Measurements from ENCODE around the gene DDX54. TPM values are rescaled to one million over a fixed set of nuclear protein-coding genes. Genes with fewer than 3 reads are reported as not detected.

The DDX54 gene
- total RNA-seq, 1 donor = 31.2 TPM

GRCh38 chr12:113116875-113117274, 68.4 kb downstream of the DDX54 start:
- no peak for DNase-seq (ENCODE audit: low read depth)
- no peak overlapping the region for H3K4me3 ChIP-seq (ENCODE audit: low read depth, low read length)
- TF ChIP-seq, protein P1, sequence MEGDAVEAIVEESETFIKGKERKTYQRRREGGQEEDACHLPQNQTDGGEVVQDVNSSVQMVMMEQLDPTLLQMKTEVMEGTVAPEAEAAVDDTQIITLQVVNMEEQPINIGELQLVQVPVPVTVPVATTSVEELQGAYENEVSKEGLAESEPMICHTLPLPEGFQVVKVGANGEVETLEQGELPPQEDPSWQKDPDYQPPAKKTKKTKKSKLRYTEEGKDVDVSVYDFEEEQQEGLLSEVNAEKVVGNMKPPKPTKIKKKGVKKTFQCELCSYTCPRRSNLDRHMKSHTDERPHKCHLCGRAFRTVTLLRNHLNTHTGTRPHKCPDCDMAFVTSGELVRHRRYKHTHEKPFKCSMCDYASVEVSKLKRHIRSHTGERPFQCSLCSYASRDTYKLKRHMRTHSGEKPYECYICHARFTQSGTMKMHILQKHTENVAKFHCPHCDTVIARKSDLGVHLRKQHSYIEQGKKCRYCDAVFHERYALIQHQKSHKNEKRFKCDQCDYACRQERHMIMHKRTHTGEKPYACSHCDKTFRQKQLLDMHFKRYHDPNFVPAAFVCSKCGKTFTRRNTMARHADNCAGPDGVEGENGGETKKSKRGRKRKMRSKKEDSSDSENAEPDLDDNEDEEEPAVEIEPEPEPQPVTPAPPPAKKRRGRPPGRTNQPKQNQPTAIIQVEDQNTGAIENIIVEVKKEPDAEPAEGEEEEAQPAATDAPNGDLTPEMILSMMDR (IDR thresholded peaks at IDR 0.05; ENCODE audit: insufficient read depth, low read length) = no peak

DNA sequence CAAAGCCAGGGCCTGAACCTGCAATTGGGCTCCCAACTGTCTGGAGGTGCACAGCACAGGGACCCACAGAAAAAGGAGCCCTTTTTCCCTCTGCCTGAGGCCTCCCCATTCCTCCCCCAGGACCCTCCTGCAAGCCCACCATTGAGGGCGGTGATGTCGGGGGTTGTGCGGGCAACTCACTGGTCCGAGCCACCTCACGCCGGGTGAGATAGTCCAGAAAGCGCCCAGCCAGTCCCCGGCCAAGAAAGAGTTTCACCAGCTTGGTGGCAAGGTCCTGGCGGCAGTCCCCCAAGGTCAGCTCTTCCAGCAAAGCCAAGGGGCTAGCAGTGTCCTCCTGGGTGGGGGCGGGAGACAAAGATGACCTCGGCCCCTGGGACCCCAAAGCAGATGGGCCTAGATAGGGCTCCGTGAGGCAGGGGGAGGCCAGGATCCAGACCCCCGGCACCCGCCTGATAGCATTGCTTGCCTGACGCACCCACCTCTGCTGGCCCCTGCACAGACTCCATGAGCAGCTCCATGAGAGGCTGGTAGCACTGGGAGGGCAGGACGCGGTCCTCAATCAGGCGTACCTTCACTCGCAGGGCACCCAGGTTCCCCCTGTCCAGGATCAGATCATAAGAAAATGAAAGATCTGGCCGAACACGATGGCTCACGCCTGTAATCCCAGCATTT, 69.7 kb downstream of the DDX54 start:
- no peak for DNase-seq (ENCODE audit: low read depth)
- no peak overlapping the region for H3K4me3 ChIP-seq (ENCODE audit: low read depth, low read length)
- TF ChIP-seq, protein P1 (IDR thresholded peaks at IDR 0.05; ENCODE audit: insufficient read depth, low read length) = no peak

- DNase-seq (ENCODE audit: low read depth) = no peak
- no peak overlapping the region for H3K4me3 ChIP-seq (ENCODE audit: low read depth, low read length)
- TF ChIP-seq, protein P1 (IDR thresholded peaks at IDR 0.05; ENCODE audit: insufficient read depth, low read length) = no peak
Measured at GRCh38 chr12:113114447-113115178, 70.7 kb downstream of the DDX54 start.

DNA sequence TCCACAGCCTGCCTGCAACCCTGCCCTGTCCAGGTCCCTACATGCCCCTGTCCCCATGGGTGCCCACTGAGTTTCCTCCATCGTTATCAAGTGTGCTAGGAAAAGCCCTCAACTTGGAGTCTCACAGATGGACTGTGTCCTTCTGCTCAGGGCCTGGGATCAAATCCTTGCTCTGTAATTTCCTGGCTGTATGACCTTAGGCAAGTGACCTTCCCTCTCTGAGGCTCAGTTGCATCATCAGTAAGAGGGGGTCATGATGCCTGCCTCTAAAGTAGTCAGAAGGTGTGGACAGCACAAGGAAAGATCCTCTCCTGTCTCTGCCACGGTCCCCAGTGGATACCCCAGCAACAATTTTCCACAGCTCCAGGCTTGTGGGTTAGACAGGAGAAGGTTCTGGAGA, 71.9 kb downstream of the DDX54 start:
- H3K4me3 ChIP-seq (ENCODE audit: low read depth, low read length) = no peak overlapping the region
- no peak for DNase-seq (ENCODE audit: low read depth)
- TF ChIP-seq, protein P1 (IDR thresholded peaks at IDR 0.05; ENCODE audit: insufficient read depth, low read length) = no peak

DNA sequence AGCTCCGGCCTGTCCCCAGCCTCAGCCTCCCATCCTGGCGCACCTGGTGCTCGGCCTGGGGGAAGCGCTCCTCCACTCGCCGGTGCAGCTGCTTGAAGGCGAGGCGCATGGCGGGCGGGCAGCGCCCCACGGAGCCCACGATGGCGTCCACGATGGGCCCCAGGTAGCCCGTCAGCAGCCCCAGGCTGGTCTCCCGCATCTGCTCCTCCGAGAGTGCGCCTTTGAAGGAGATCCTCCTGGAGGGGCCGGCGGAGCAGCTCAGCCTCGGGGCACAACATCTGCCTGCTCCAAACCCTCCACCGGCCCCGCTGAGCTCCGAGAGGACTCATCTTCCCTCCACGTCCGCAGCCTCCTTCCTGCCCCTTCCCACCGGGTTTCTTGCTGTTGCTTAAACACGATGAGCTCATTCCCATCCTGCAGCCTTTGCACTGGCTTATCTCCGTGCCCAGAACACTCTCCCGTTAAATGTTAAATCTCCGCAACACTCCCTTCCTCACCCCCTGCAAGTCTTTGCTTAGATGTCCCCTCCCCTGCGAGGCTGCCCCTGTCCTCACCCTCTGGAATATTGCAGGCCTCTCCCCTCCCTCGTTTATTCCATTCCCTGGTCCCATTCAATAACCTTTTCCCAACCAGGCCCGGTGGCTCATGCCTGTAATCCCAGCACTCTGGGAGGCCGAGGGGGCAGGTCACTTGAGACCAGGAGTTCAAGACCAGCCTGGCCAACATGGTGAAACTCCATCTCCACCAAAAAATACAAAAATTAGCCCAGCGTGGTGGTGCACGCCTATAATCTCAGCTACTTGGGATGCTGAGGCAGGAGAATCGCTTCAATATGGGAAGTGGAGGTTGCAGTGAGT, 73.0 kb downstream of the DDX54 start:
- DNase-seq (ENCODE audit: low read depth) = no peak
- no peak overlapping the region for H3K4me3 ChIP-seq (ENCODE audit: low read depth, low read length)
- TF ChIP-seq, protein P1 (IDR thresholded peaks at IDR 0.05; ENCODE audit: insufficient read depth, low read length) = no peak

DNA sequence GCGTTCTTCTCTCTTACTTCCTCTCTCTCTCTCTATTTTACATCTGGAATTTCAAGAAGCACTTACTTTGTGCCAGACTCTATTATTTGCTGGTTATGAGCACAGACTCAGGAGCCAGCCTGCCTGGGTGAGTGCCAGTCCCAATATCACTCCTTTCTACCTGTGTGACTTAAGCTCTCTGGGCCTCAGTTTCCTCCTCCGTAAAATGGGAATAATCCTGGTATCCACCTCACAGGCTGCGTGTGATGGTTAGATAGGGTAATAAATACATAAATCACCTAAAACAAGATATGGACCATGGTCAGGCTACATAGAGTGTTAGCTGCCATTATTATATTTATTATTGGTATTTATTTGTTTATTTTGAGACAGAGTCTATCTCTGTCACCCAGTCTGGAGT, 74.0 kb downstream of the DDX54 start:
- H3K4me3 ChIP-seq (ENCODE audit: low read depth, low read length) = no peak overlapping the region
- DNase-seq (ENCODE audit: low read depth) = no peak
- TF ChIP-seq, protein P1 (IDR thresholded peaks at IDR 0.05; ENCODE audit: insufficient read depth, low read length) = no peak

Data from fibroblast of the aortic adventitia (primary cell).